Endodermal cell (in vitro differentiated cells): ENCODE measurements around the gene CTDSP1. TPM values are rescaled to one million over a fixed set of nuclear protein-coding genes. Genes with fewer than 3 reads are reported as not detected.

ENCODE experiments used
- DNase-seq: peaks from one replicate; pipeline ENCODE4 v3.0.0-alpha.2; 2017
- H3K27ac ChIP-seq: 2 replicates; pipeline ENCODE4 v1.5.1; 2013; ENCODE audit warnings: mild to moderate bottlenecking, low read depth, low read length, moderate library complexity
- H3K27me3 ChIP-seq: 2 replicates; pipeline ENCODE4 v1.6.1; 2013; ENCODE audit warnings: mild to moderate bottlenecking, low read length, moderate library complexity; ENCODE audit not compliant: insufficient read depth, control insufficient read depth, poor library complexity, severe bottlenecking
- H3K36me3 ChIP-seq: 2 replicates; pipeline ENCODE4 v1.7.0; 2013; ENCODE audit warnings: mild to moderate bottlenecking, low read length, moderate library complexity; ENCODE audit not compliant: control insufficient read depth, insufficient read depth
- H3K4me1 ChIP-seq: one replicate; pipeline ENCODE4 v1.7.0; 2013; ENCODE audit warnings: low read length; ENCODE audit not compliant: control insufficient read depth, insufficient read depth
- H3K4me3 ChIP-seq: 2 replicates; pipeline ENCODE4 v1.5.1; 2013; ENCODE audit warnings: mild to moderate bottlenecking, low read length, moderate library complexity
- H3K9ac ChIP-seq: 2 replicates; pipeline ENCODE4 v1.6.1; 2013; ENCODE audit warnings: mild to moderate bottlenecking, low read length, moderate library complexity; ENCODE audit not compliant: poor library complexity, severe bottlenecking; ENCODE audit errors: extremely low read depth
- H3K9me3 ChIP-seq: 2 replicates; pipeline ENCODE4 v1.6.1; 2013; ENCODE audit warnings: mild to moderate bottlenecking, low read length, moderate library complexity; ENCODE audit not compliant: control insufficient read depth
- H3K27ac Mint-ChIP-seq: 2 replicates; pipeline ENCODE4 v1.8.0; 2020; ENCODE audit warnings: mixed read lengths
- H3K27me3 Mint-ChIP-seq: 2 replicates; pipeline ENCODE4 v1.8.0; 2021; ENCODE audit warnings: mild to moderate bottlenecking, mixed read lengths; ENCODE audit not compliant: insufficient read depth
- H3K36me3 Mint-ChIP-seq: 2 replicates; pipeline ENCODE4 v1.8.0; 2020; ENCODE audit warnings: low read depth, mixed read lengths
- H3K4me1 Mint-ChIP-seq: 2 replicates; pipeline ENCODE4 v1.8.0; 2020; ENCODE audit warnings: mixed read lengths
- H3K4me3 Mint-ChIP-seq: 2 replicates; pipeline ENCODE4 v1.8.0; 2020; ENCODE audit warnings: mild to moderate bottlenecking, moderate library complexity, mixed read lengths
- H3K9me3 Mint-ChIP-seq: 2 replicates; pipeline ENCODE4 v1.8.0; 2020; ENCODE audit warnings: mild to moderate bottlenecking, mixed read lengths
- CTCF ChIP-seq: fragments of 200-600 bp; sonication (generic); conservative IDR thresholded peaks from 2 replicates; pipeline ENCODE4 v1.5.0; 2021; ENCODE audit warnings: antibody characterized with exemption, mild to moderate bottlenecking
- WGBS, 2 experiments: methylation state at CpG; one replicate each; pipeline versions ENCODE4 v1.1.5 to v1.1.7; 2013; ENCODE audit warnings: missing lambda C conversion rate in 2 of 2, mixed read lengths in 1 of 2; ENCODE audit not compliant: insufficient coverage in 1 of 2, insufficient read length in 1 of 2; 5-methylcytosine and 5-hydroxymethylcytosine counted together
- total RNA-seq, 2 donors: library from RNA; stranded (reverse); fragmentation: NEBNext Ultra II Directional in 1 of 2; extraction: Animal tissue kit (Norgen Biotek cat#: 25700) in 1 of 2; gene quantifications; 2 replicates in 1 of 2; 3 replicates in 1 of 2; pipeline ENCODE4 v1.2.1, GENCODE V29; 2021

The CTDSP1 gene
- total RNA-seq, 2 donors from 2014 or later = 66.8 to 123 TPM

DNA sequence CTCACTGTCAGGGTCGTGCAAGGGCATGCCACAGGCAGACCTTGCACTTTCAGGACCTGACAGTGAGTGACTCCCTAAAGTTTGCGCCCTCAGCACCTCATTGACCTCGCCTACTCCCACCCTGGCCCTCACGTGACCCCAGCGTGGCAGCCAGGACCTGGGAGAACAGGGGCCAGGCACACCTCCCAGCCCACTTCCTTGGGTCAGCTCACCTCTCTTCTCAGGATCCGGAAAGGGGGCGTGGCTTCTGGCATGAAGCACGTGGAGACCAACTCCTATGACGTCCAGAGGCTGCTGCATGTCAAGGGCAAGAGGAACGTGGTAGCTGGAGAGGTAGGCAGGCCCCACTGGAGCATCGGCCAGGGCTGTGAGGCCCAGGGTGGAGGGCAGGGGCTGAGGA is 28.1 kb downstream of the CTDSP1 start:
- H3K27ac Mint-ChIP-seq = no peak overlapping the region
- Histone ChIP-seq H3K9ac (no peak overlapping the region), H3K4me1 (no peaks in the 10 kb centered on the region), H3K27ac (no peak overlapping the region), H3K36me3 (peaks cover 8% of the 10 kb centered on the region), H3K9me3 (no peaks in the 10 kb centered on the region), H3K27me3 (no peaks in the 10 kb centered on the region), H3K4me3 (no peak overlapping the region)
- no peak for TF ChIP-seq CTCF
- peaks cover 43% of the 10 kb centered on the region for H3K36me3 Mint-ChIP-seq
- H3K4me3 Mint-ChIP-seq = no peak overlapping the region
- no peaks in the 10 kb centered on the region for H3K9me3 Mint-ChIP-seq
- 84 to 89% methylated on average over 6 to 11 of the region's 11 CpGs for WGBS, 2 experiments
- H3K4me1 Mint-ChIP-seq = no peaks in the 10 kb centered on the region
- H3K27me3 Mint-ChIP-seq = no peaks in the 10 kb centered on the region
- DNase-seq = peak; percentile 71

- H3K4me1 Mint-ChIP-seq = no peaks in the 10 kb centered on the region
- peaks cover 47% of the 10 kb centered on the region for H3K36me3 Mint-ChIP-seq
- H3K4me3 Mint-ChIP-seq = no peak overlapping the region
- H3K27ac Mint-ChIP-seq = no peak overlapping the region
- DNase-seq = no peak
- Histone ChIP-seq H3K4me1 (no peaks in the 10 kb centered on the region), H3K27me3 (no peaks in the 10 kb centered on the region), H3K27ac (no peak overlapping the region), H3K36me3 (peaks cover 8% of the 10 kb centered on the region), H3K4me3 (no peak overlapping the region), H3K9ac (no peak overlapping the region), H3K9me3 (no peaks in the 10 kb centered on the region)
- H3K27me3 Mint-ChIP-seq = no peaks in the 10 kb centered on the region
- no peaks in the 10 kb centered on the region for H3K9me3 Mint-ChIP-seq
- TF ChIP-seq CTCF = no peak
- WGBS, 2 experiments = 92 to 95% methylated on average over 23 to 24 of the region's 24 CpGs
These were observed 29.3 kb downstream of the CTDSP1 start for GRCh38 chr2:218428846-218429558.

DNA sequence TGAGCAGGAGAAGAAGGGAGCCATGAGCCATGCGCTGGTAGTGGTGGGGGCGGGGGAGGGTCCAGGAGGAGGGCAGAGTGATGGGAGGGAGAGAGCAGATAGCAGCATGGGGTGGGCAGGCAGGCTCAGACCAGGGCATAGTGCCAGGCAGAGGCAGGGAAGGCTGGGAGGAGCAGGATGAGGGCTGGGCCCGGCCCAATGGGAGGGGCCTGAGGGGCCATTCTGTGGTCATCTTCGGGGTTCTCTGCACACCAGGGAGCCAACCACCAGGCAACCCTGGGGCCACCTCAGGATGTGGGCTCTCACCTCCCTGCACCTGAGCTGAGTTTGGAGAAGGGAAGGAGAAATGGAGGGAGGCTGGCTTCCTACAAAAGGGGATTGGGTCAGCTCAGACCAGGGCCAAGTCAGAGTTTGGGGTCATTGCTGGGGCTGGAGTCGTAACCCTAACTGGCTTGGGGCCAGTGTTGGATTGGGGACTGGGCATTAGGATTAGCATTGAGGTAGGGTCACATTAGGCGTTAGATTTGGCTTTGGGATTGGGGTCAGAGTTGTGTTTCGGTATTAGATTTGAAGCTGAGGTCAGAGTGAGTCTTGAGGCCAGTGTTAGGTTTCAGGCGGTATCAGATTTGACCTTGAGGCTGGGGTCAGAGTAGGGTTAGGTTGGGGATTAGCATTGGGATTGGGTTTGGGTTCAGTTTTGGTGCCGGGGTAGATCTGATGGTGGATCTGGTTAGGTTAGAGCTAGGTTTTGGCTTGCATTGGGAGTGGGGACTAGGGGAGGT is 30.4 kb downstream of the CTDSP1 start:
- no peaks in the 10 kb centered on the region for H3K4me1 Mint-ChIP-seq
- peaks cover 44% of the 10 kb centered on the region for H3K36me3 Mint-ChIP-seq
- WGBS, 2 experiments = 83 to 87% methylated on average over 7 to 9 of the region's 9 CpGs
- no peak for DNase-seq
- Histone ChIP-seq H3K36me3 (peaks cover 8% of the 10 kb centered on the region), H3K9me3 (no peaks in the 10 kb centered on the region), H3K9ac (no peak overlapping the region), H3K4me3 (no peak overlapping the region), H3K27me3 (no peaks in the 10 kb centered on the region), H3K27ac (no peak overlapping the region), H3K4me1 (no peaks in the 10 kb centered on the region)
- H3K9me3 Mint-ChIP-seq = no peaks in the 10 kb centered on the region
- no peak overlapping the region for H3K4me3 Mint-ChIP-seq
- H3K27ac Mint-ChIP-seq = no peak overlapping the region
- no peak for TF ChIP-seq CTCF
- no peaks in the 10 kb centered on the region for H3K27me3 Mint-ChIP-seq
